GM12892 (cell line): ENCODE data around the gene ZNF577.

Experiments used
- POLR2A ChIP-seq: IDR thresholded peaks from 2 replicates; pipeline ENCODE4 v1.6.1; 2011; ENCODE audit warnings: low read depth, low read length, control low read depth
- POLR2AphosphoS5 ChIP-seq: IDR thresholded peaks from 2 replicates; pipeline ENCODE4 v1.6.1; 2011; ENCODE audit warnings: low read depth, low read length, control low read depth
- TAF1 ChIP-seq: IDR thresholded peaks from 2 replicates; pipeline ENCODE4 v1.6.1; 2011; ENCODE audit warnings: low read depth, mild to moderate bottlenecking, control low read depth, low read length, borderline replicate concordance

GRCh38 chr19:51830274-51830673 is 57.5 kb downstream of the ZNF577 start:
- TF ChIP-seq POLR2A: no peak
- TF ChIP-seq POLR2AphosphoS5: no peak
- no peak for TF ChIP-seq TAF1
